Fibroblast of lung (primary cell): ENCODE results near the gene TENM3. TPM values are rescaled to one million over a fixed set of nuclear protein-coding genes. Genes with fewer than 3 reads are reported as not detected.

ENCODE experiments used
- DNase-seq, 2 donors: peaks; one replicate each; pipeline versions ENCODE4 v3.0.0 to v3.0.0-alpha.2; 2010; ENCODE audit warnings: low read depth in 2 of 2
- H2AFZ ChIP-seq: 2 replicates; pipeline ENCODE4 v1.5.1; 2012; ENCODE audit warnings: low read length, control low read depth, inconsistent platforms
- H3K27ac ChIP-seq: 2 replicates; pipeline ENCODE4 v1.5.1; 2011; ENCODE audit warnings: low read length, control low read depth; ENCODE audit not compliant: insufficient read depth
- H3K27me3 ChIP-seq: 2 replicates; pipeline ENCODE4 v1.5.1; 2011; ENCODE audit warnings: mild to moderate bottlenecking, low read length; ENCODE audit not compliant: control insufficient read depth, insufficient read depth
- H3K36me3 ChIP-seq: 2 replicates; pipeline ENCODE4 v1.5.1; 2011; ENCODE audit warnings: low read length; ENCODE audit not compliant: control insufficient read depth, insufficient read depth
- H3K4me1 ChIP-seq: 2 replicates; pipeline ENCODE4 v1.5.1; 2011; ENCODE audit warnings: low read length; ENCODE audit not compliant: control insufficient read depth, insufficient read depth; ENCODE audit errors: extremely low read depth
- H3K4me2 ChIP-seq: 2 replicates; pipeline ENCODE4 v1.5.1; 2011; ENCODE audit warnings: low read length, control low read depth; ENCODE audit not compliant: insufficient read depth; ENCODE audit errors: extremely low read depth
- H3K4me3 ChIP-seq, 4 experiments: fragments of 200-600 bp in 1 of 4; sonication (generic) in 1 of 4; replicated peaks in 1 of 4; 2 replicates each; pipeline ENCODE4 v1.5.1; 2011 to 2016; ENCODE audit warnings: low read length in 4 of 4, low read depth in 3 of 4, mild to moderate bottlenecking in 3 of 4, control low read depth in 2 of 4, inconsistent platforms in 1 of 4, mixed read lengths in 1 of 4; ENCODE audit not compliant: insufficient read depth in 1 of 4; ENCODE audit errors: control extremely low read depth in 1 of 4
- H3K79me2 ChIP-seq: 2 replicates; pipeline ENCODE4 v1.5.1; 2012; ENCODE audit warnings: mild to moderate bottlenecking, low read length, inconsistent platforms; ENCODE audit not compliant: control insufficient read depth, insufficient read depth
- H3K9ac ChIP-seq: 2 replicates; pipeline ENCODE4 v1.5.1; 2011; ENCODE audit warnings: mild to moderate bottlenecking, low read length, control low read depth; ENCODE audit not compliant: insufficient read depth
- H3K9me3 ChIP-seq: 2 replicates; pipeline ENCODE4 v1.5.1; 2012; ENCODE audit warnings: low read depth, low read length; ENCODE audit not compliant: control insufficient read depth, insufficient read depth
- H4K20me1 ChIP-seq: 2 replicates; pipeline ENCODE4 v1.5.1; 2011; ENCODE audit warnings: low read length; ENCODE audit not compliant: control insufficient read depth, insufficient read depth; ENCODE audit errors: extremely low read depth
- CTCF ChIP-seq, 2 donors: IDR thresholded peaks in 1 of 2; conservative IDR thresholded peaks in 1 of 2; 1 replicate in 1 of 2; 2 replicates in 1 of 2; pipeline ENCODE4 v1.5.1; 2011 to 2012; ENCODE audit warnings: low read length in 2 of 2, control low read depth in 1 of 2, inconsistent platforms in 1 of 2, low read depth in 1 of 2, mild to moderate bottlenecking in 1 of 2
- EZH2 ChIP-seq: IDR thresholded peaks from 2 replicates; pipeline ENCODE4 v1.5.1; 2012; ENCODE audit warnings: low read length, control low read depth, mild to moderate bottlenecking; ENCODE audit errors: missing control alignments
- polyA plus RNA-seq, 2 donors: library from polyadenylated mRNA; depleted of rRNA in 1 of 2; stranded (reverse) in 1 of 2; unstranded in 1 of 2; fragments of >200 nt; gene quantifications; 2 replicates each; pipeline ENCODE4 v1.2.1, GENCODE V29; 2011 to 2012; ENCODE audit warnings: missing spikeins in 1 of 2
- total RNA-seq: library from RNA; depleted of rRNA; stranded (reverse); fragments of >200 nt; gene quantifications from 2 replicates; pipeline ENCODE4 v1.2.1, GENCODE V29; 2014

The TENM3 gene
- total and polyA plus RNA-seq, 2 donors (not counting 1 experiment from before 2014, with no cell fraction given) = 2.7 to 3.6 TPM

DNA sequence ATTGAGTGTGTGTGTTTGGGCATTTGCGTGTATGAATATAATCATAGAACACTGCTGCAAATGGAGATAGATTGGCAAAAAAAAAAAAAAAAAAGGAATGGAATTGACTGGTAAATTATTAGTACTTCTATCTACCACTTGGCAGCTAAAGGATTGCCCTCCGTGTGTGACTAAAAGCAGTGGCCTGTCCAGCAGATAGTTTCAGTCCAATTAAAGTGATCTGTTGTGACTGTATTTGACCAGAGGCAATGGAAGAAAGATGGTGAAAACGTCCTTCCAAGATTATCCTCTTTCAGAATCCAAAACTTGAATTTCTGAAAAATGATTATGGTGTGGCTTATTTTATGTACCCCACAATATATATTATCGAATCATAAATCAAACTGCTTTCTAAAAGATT is 19.5 kb upstream of the TENM3 start:
- TF ChIP-seq EZH2 (no peak), CTCF (conservative IDR thresholded peaks at IDR 0.05 in 1 of 2, IDR thresholded peaks at IDR 0.05 in 1 of 2; ENCODE audit: low read depth in 1 of 2, low read length in 2 of 2) (no peak)
- H3K9ac ChIP-seq = no peak overlapping the region
- DNase-seq = no peak
- no peaks in the 10 kb centered on the region for H3K36me3 ChIP-seq
- H3K4me3 ChIP-seq = no peak overlapping the region
- no peak overlapping the region for H2AFZ ChIP-seq
- H3K4me2 ChIP-seq = no peak overlapping the region
- no peaks in the 10 kb centered on the region for H3K27me3 ChIP-seq
- H3K9me3 ChIP-seq = no peaks in the 10 kb centered on the region
- no peak overlapping the region for H3K27ac ChIP-seq
- H3K79me2 ChIP-seq = no peaks in the 10 kb centered on the region
- no peaks in the 10 kb centered on the region for H3K4me1 ChIP-seq
- no peaks in the 10 kb centered on the region for H4K20me1 ChIP-seq

- Histone ChIP-seq H3K9ac (no peak overlapping the region), H3K27ac (no peak overlapping the region), H3K4me2 (no peak overlapping the region), H3K27me3 (no peaks in the 10 kb centered on the region), H3K9me3 (no peaks in the 10 kb centered on the region), H3K4me3 (no peak overlapping the region), H2AFZ (no peak overlapping the region), H3K79me2 (no peaks in the 10 kb centered on the region), H4K20me1 (no peaks in the 10 kb centered on the region), H3K36me3 (no peaks in the 10 kb centered on the region), H3K4me1 (no peaks in the 10 kb centered on the region)
- DNase-seq = no peak
- TF ChIP-seq EZH2 = no peak
- TF ChIP-seq CTCF (conservative IDR thresholded peaks at IDR 0.05 in 1 of 2, IDR thresholded peaks at IDR 0.05 in 1 of 2; ENCODE audit: low read depth in 1 of 2, low read length in 2 of 2) = no peak
Observed at GRCh38 chr4:182224192-182224850, 18.9 kb upstream of the TENM3 start.

GRCh38 chr4:182225257-182225852 is 17.8 kb upstream of the TENM3 start:
- H4K20me1 ChIP-seq = no peaks in the 10 kb centered on the region
- no peaks in the 10 kb centered on the region for H3K4me1 ChIP-seq
- no peak overlapping the region for H3K27ac ChIP-seq
- no peak overlapping the region for H3K4me3 ChIP-seq
- no peaks in the 10 kb centered on the region for H3K9me3 ChIP-seq
- no peak for DNase-seq
- no peak overlapping the region for H3K4me2 ChIP-seq
- no peaks in the 10 kb centered on the region for H3K36me3 ChIP-seq
- no peaks in the 10 kb centered on the region for H3K27me3 ChIP-seq
- H3K79me2 ChIP-seq = no peaks in the 10 kb centered on the region
- no peak for TF ChIP-seq EZH2
- no peak overlapping the region for H2AFZ ChIP-seq
- no peak overlapping the region for H3K9ac ChIP-seq
